NCI-H1930 (cell line): Measurements from ENCODE around the gene STH.

Experiments
- DNase-seq, 2 experiments: peaks; one replicate each; lab custom pipeline; 2025; lab: John Stamatoyannopoulos, UW

Gene STH

DNA sequence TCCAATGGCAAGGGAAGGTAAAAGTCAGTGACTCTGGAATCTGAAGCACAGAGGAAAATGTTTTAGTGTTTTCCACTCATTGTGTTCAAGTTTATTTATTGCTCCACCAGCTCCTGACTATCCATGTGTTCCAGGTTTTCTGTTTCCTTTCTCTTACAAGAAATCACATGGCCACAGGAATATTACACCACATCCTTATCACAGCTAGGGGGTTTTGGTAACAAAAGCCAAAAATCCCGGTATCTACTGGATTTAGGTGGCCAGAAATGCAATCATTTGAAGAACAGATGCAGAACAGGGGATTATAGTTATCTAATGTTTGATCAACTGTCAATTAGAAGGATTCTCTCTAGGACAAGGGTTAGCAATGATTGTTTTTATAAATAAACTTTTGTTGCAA, 47.9 kb downstream of the STH start:
- no peak for DNase-seq

DNA sequence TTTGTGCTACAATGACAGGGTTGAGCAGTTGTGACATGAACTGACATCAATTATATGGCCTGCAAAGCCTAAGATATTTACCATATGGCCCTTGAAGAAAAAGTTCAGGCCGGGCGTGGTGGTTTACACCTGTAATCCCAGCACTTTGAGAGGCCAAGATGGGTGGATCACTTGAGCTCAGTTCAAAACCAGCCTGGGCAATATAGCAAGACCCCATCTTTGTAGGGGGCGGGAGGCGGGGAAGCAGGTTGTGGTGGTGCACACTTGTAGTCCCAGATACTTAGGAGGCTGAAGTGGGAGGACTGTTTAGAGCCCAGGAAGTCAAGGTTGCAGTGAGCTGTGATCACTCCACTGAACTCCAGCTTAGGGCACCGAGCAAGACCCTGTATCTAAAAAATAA, 48.3 kb downstream of the STH start:
- no peak for DNase-seq

- no peak for DNase-seq
Observed at GRCh38 chr17:46047856-46048255, 48.8 kb downstream of the STH start.
